ENCODE results near the gene ADD3.

The ADD3 gene

DNA sequence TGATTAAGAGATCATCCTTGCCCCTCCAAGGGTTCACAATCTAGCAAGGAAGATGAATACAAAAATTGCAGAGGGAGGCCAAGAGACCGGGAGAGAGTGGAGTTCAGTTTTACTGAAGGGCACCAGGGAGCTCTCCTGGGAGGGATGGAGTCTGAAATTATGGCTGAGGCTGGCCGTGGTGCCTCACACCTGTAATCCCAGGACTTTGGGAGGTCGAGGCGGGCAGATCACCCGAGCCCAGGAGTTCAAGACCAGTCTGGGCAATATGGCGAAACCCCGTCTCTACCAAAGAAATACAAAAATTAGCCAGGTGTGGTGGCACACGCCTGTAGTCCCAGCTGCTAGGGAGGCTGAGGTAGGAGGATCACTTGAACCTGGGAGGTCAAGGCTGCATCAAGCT, 148.3 kb downstream of the ADD3 start:
- H3K4me3 ChIP-seq (ENCODE audit: low read depth, low read length): no peak overlapping the region
- no peak for TF ChIP-seq CTCF (IDR thresholded peaks at IDR 0.05; ENCODE audit: low read depth, low read length, missing control alignments)
- DNase-seq (ENCODE audit: low read depth): no peak

DNA sequence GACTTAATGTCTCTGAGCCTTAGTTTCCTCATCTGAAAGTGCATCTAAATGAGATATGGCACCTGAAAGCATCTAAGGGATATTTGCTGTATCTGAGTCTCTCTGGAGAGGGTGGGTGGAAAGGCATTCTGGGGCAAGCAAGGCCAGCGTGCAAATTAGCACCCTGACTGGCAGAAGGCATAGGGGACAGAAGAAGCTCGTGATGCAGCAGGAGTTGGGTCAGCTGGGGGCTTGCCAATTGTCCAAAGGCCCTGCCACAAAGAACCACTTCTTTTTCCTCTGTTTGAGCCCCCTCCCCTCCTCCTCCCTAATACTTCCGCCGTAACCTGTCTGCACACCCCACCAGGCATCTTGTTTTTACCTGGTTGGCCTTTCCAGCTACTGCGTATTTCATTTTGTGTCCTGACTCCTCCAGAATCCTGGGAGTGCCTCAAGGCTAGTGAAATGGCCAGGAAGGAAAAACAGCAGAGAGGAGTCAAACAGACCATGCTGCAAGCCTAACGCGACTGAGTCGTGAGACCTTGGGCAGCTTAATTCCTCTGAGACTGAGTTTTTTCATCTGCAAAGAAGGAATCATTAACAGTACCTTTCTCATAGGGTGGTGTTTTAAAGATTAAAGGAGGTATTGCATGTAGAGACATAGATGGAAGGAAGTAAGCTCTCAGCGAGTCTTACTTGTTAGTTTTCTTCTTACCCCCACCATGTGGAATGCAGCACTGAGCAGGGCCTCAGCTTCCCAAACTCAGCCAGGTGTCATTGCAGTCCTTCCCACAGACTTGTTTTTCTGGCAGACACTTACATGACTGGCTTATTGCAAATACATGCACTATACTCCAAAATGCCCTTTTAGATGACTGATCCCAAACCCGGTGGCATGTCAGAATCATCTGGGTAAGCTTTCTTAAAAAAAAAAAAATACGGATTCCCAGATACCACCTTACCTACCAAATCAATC, 150.5 kb downstream of the ADD3 start:
- no peak for TF ChIP-seq CTCF (IDR thresholded peaks at IDR 0.05; ENCODE audit: low read depth, low read length, missing control alignments)
- no peak overlapping the region for H3K4me3 ChIP-seq (ENCODE audit: low read depth, low read length)
- DNase-seq (ENCODE audit: low read depth): no peak

DNA sequence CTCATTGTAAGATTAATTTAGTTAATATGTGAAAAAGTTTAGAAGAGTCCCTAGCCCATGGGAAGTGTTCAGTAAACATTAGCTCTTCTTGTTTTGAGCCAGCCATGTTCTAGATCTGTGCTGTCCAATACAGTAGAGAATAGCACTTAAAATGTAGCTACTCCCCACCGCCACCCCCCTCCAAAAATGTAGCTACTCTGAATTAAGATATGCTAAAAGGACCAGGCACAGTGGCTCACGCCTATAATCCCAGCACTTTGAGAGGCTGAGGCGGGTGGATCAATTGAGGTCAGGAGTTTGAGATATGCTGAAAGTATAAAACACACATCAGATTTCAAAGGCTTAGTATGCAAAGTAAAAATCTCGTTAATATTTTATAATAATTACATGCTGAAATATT, 152.3 kb downstream of the ADD3 start:
- DNase-seq (ENCODE audit: low read depth): no peak
- TF ChIP-seq CTCF (IDR thresholded peaks at IDR 0.05; ENCODE audit: low read depth, low read length, missing control alignments): no peak
- no peak overlapping the region for H3K4me3 ChIP-seq (ENCODE audit: low read depth, low read length)

- no peak for DNase-seq (ENCODE audit: low read depth)
- H3K4me3 ChIP-seq (ENCODE audit: low read depth, low read length): no peak overlapping the region
- no peak for TF ChIP-seq CTCF (IDR thresholded peaks at IDR 0.05; ENCODE audit: low read depth, low read length, missing control alignments)
These were observed 152.7 kb downstream of the ADD3 start for GRCh38 chr10:110160522-110160921.

- TF ChIP-seq CTCF (IDR thresholded peaks at IDR 0.05; ENCODE audit: low read depth, low read length, missing control alignments): no peak
- DNase-seq (ENCODE audit: low read depth): no peak
- H3K4me3 ChIP-seq (ENCODE audit: low read depth, low read length): no peak overlapping the region
These were observed 155.0 kb downstream of the ADD3 start for GRCh38 chr10:110162741-110163145.

DNA sequence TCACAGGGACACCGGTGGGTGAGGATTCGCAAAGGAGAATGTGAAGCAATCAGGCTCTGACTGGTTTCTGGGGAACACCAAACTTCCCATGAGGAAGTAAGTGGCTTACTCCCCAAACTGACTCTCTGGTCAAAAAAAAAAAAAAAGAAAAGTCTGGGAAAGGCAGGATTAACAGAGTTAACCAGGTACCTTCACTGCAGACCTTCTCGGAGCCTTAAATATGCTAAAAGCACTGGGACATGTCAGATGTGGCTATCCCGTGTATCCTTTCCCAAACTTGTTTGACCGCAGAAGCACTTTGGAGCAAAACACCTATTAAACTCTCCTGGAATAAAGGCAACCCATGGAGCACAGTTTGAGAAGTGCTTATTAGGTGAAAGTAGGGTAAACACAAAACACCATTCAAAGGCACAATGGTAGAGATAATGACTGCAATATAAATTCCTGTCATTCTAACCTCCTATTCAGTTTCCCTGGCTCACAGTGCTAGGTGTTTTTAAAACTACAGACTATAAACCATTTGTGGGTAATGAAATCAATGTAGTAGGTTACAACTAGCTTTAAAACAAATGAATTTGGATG, 155.5 kb downstream of the ADD3 start:
- H3K4me3 ChIP-seq (ENCODE audit: low read depth, low read length): no peak overlapping the region
- TF ChIP-seq CTCF (IDR thresholded peaks at IDR 0.05; ENCODE audit: low read depth, low read length, missing control alignments): no peak
- no peak for DNase-seq (ENCODE audit: low read depth)
